Measurements from ENCODE around the gene PHF20. TPM values are rescaled to one million over a fixed set of nuclear protein-coding genes. Genes with fewer than 3 reads are reported as not detected.

Gene PHF20
- total RNA-seq, 1 donor from 2014 or later: 40.1 TPM

GRCh38 chr20:35902545-35902941, 130.7 kb downstream of the PHF20 start:
- peak overlapping the region; percentile 42 for H3K4me2 ChIP-seq (ENCODE audit: low read length)
- no peaks in the 10 kb centered on the region for H3K27me3 ChIP-seq (ENCODE audit: insufficient read depth, low read length)
- no peak for FAIRE-seq
- H3K79me2 ChIP-seq (ENCODE audit: insufficient read depth, low read length): peaks cover 5% of the 10 kb centered on the region
- Mint-ChIP-seq H3K4me3 (ENCODE audit: unreplicated experiment) (no peak overlapping the region), H3K36me3 (ENCODE audit: low read depth, unreplicated experiment) (peaks cover 10% of the 10 kb centered on the region), H3K9me3 (ENCODE audit: unreplicated experiment) (no peaks in the 10 kb centered on the region), H3K4me1 (ENCODE audit: low read depth, unreplicated experiment) (peaks cover 16% of the 10 kb centered on the region), H3K27me3 (ENCODE audit: low read depth, unreplicated experiment) (no peaks in the 10 kb centered on the region), H3K27ac (ENCODE audit: unreplicated experiment) (no peak overlapping the region)
- H2AFZ ChIP-seq (ENCODE audit: low read depth, low read length): no peak overlapping the region
- peak overlapping the region; percentile 70 for H3K27ac ChIP-seq (ENCODE audit: low read depth, low read length)
- no peak for TF ChIP-seq CTCF (IDR thresholded peaks at IDR 0.05; ENCODE audit: insufficient read depth, low read depth, low read length)
- TF ChIP-seq EZH2 (IDR thresholded peaks at IDR 0.05; ENCODE audit: insufficient read depth, low read length): no peak
- H3K36me3 ChIP-seq (ENCODE audit: insufficient read depth, low read length): no peaks in the 10 kb centered on the region
- no peak for DNase-seq (ENCODE audit: low read depth)
- no peak overlapping the region for H3K4me3 ChIP-seq (ENCODE audit: insufficient read depth, low read depth, low read length)
- no peaks in the 10 kb centered on the region for H3K9me3 ChIP-seq (ENCODE audit: insufficient read depth, low read depth, low read length)
- peaks cover 14% of the 10 kb centered on the region for H4K20me1 ChIP-seq (ENCODE audit: insufficient read depth, low read length)
- H3K4me1 ChIP-seq (ENCODE audit: insufficient read depth, low read length): peaks cover 12% of the 10 kb centered on the region
- H3K9ac ChIP-seq (ENCODE audit: low read length): no peak overlapping the region

DNA sequence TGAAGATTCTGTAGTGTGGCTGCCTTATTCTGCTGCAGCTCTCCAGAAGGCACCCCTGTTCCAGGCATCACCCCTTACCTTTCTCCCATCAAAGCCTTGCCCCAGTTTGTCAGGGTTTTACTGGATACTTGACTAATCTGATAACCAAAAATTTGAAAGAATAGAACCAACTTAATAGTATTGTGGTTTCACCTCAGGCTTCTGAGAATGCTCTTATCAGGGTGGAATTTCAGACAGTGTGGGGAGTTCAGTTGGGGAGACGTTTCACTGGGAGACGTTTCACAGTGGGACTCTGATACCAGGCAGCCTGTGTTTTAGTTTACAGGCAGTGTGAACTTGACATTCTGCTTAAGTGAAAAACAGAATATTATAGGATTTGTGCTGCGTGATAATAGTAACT, 132.0 kb downstream of the PHF20 start:
- Mint-ChIP-seq H3K36me3 (ENCODE audit: low read depth, unreplicated experiment) (peaks cover 13% of the 10 kb centered on the region), H3K4me3 (ENCODE audit: unreplicated experiment) (no peak overlapping the region), H3K9me3 (ENCODE audit: unreplicated experiment) (no peaks in the 10 kb centered on the region), H3K4me1 (ENCODE audit: low read depth, unreplicated experiment) (peaks cover 16% of the 10 kb centered on the region), H3K27ac (ENCODE audit: unreplicated experiment) (no peak overlapping the region), H3K27me3 (ENCODE audit: low read depth, unreplicated experiment) (no peaks in the 10 kb centered on the region)
- FAIRE-seq (no peak), DNase-seq (ENCODE audit: low read depth) (peak; percentile 60)
- H2AFZ ChIP-seq (ENCODE audit: low read depth, low read length): no peak overlapping the region
- no peak overlapping the region for H3K4me2 ChIP-seq (ENCODE audit: low read length)
- H3K4me1 ChIP-seq (ENCODE audit: insufficient read depth, low read length): peaks cover 12% of the 10 kb centered on the region
- no peaks in the 10 kb centered on the region for H3K27me3 ChIP-seq (ENCODE audit: insufficient read depth, low read length)
- TF ChIP-seq EZH2 (IDR thresholded peaks at IDR 0.05; ENCODE audit: insufficient read depth, low read length): no peak
- TF ChIP-seq CTCF (IDR thresholded peaks at IDR 0.05; ENCODE audit: insufficient read depth, low read depth, low read length): no peak
- no peak overlapping the region for H3K4me3 ChIP-seq (ENCODE audit: insufficient read depth, low read depth, low read length)
- peaks cover 5% of the 10 kb centered on the region for H3K79me2 ChIP-seq (ENCODE audit: insufficient read depth, low read length)
- H3K9me3 ChIP-seq (ENCODE audit: insufficient read depth, low read depth, low read length): no peaks in the 10 kb centered on the region
- no peak overlapping the region for H3K27ac ChIP-seq (ENCODE audit: low read depth, low read length)
- H4K20me1 ChIP-seq (ENCODE audit: insufficient read depth, low read length): peaks cover 27% of the 10 kb centered on the region
- no peaks in the 10 kb centered on the region for H3K36me3 ChIP-seq (ENCODE audit: insufficient read depth, low read length)
- H3K9ac ChIP-seq (ENCODE audit: low read length): no peak overlapping the region

- Mint-ChIP-seq H3K9me3 (ENCODE audit: unreplicated experiment) (no peaks in the 10 kb centered on the region), H3K27ac (ENCODE audit: unreplicated experiment) (no peak overlapping the region), H3K36me3 (ENCODE audit: low read depth, unreplicated experiment) (peaks cover 17% of the 10 kb centered on the region), H3K4me3 (ENCODE audit: unreplicated experiment) (no peak overlapping the region), H3K4me1 (ENCODE audit: low read depth, unreplicated experiment) (peaks cover 16% of the 10 kb centered on the region), H3K27me3 (ENCODE audit: low read depth, unreplicated experiment) (no peaks in the 10 kb centered on the region)
- no peak overlapping the region for H3K9ac ChIP-seq (ENCODE audit: low read length)
- H3K4me3 ChIP-seq (ENCODE audit: insufficient read depth, low read depth, low read length): no peak overlapping the region
- H3K27me3 ChIP-seq (ENCODE audit: insufficient read depth, low read length): no peaks in the 10 kb centered on the region
- H3K4me1 ChIP-seq (ENCODE audit: insufficient read depth, low read length): peaks cover 12% of the 10 kb centered on the region
- FAIRE-seq (no peak), DNase-seq (ENCODE audit: low read depth) (no peak)
- H4K20me1 ChIP-seq (ENCODE audit: insufficient read depth, low read length): peaks cover 32% of the 10 kb centered on the region
- H3K36me3 ChIP-seq (ENCODE audit: insufficient read depth, low read length): no peaks in the 10 kb centered on the region
- no peak overlapping the region for H3K27ac ChIP-seq (ENCODE audit: low read depth, low read length)
- H3K4me2 ChIP-seq (ENCODE audit: low read length): no peak overlapping the region
- TF ChIP-seq CTCF (IDR thresholded peaks at IDR 0.05; ENCODE audit: insufficient read depth, low read depth, low read length) (no peak), EZH2 (IDR thresholded peaks at IDR 0.05; ENCODE audit: insufficient read depth, low read length) (no peak)
- H3K79me2 ChIP-seq (ENCODE audit: insufficient read depth, low read length): peaks cover 5% of the 10 kb centered on the region
- H3K9me3 ChIP-seq (ENCODE audit: insufficient read depth, low read depth, low read length): no peaks in the 10 kb centered on the region
- no peak overlapping the region for H2AFZ ChIP-seq (ENCODE audit: low read depth, low read length)
Measured at GRCh38 chr20:35904982-35905663, 133.3 kb downstream of the PHF20 start.

All from astrocyte (in vitro differentiated cells and primary cell).